GM12891 (cell line): Measurements from ENCODE around the gene ATP1A4.

Experiments
- DNase-seq: peaks from one replicate; pipeline ENCODE4 v3.0.0; 2011; ENCODE audit warnings: low spot score; ENCODE audit not compliant: insufficient read length
- FAIRE-seq: peaks from 2 replicates; lab custom pipeline; 2011; peaks lifted over from hg19 to GRCh38; lab: Jason Lieb, UNC
- PAX5 ChIP-seq: IDR thresholded peaks from 2 replicates; pipeline ENCODE4 v1.6.1; 2011; ENCODE audit warnings: low read length, moderate library complexity, mild to moderate bottlenecking; ENCODE audit not compliant: insufficient read depth, severe bottlenecking
- POLR2A ChIP-seq: IDR thresholded peaks from 2 replicates; pipeline ENCODE4 v1.6.1; 2011; ENCODE audit warnings: low read depth, low read length, control low read depth
- POLR2AphosphoS5 ChIP-seq: IDR thresholded peaks from 2 replicates; pipeline ENCODE4 v1.6.1; 2011; ENCODE audit warnings: low read depth, low read length, control low read depth
- POU2F2 ChIP-seq: IDR thresholded peaks from 2 replicates; pipeline ENCODE4 v1.6.1; 2011; ENCODE audit warnings: low read depth, mild to moderate bottlenecking, control low read depth, low read length, moderate library complexity
- SPI1 ChIP-seq: IDR thresholded peaks from 2 replicates; pipeline ENCODE4 v1.6.1; 2011; ENCODE audit warnings: low read depth, low read length, control low read depth
- TAF1 ChIP-seq: IDR thresholded peaks from 2 replicates; pipeline ENCODE4 v1.6.1; 2011; ENCODE audit warnings: low read depth, low read length, control low read depth

ATP1A4 gene

DNA sequence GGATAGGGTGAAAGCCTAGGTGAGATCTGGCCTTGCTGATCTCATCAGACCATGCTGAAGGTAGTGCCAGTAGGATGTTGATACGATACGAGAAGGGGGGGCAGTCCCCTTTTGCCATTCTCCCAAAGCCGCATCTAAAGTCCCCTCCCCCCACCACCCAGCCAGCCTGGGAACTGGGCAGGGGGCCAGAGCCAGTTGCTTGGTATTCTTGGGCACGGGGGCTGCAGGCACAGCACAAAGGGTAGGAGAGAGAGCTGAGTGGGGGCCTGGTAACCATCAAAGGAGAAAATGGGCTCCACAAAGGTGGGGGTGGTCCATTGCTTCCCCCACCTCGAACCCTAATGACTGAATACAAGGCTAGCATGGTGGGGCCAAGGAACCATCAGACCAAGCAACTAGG lies 59.2 kb downstream of the ATP1A4 start:
- TF ChIP-seq TAF1 (no peak), POLR2A (no peak), PAX5 (no peak), POLR2AphosphoS5 (no peak), POU2F2 (no peak), SPI1 (no peak)
- peak; percentile 16 for FAIRE-seq
- DNase-seq, result no peak

DNA sequence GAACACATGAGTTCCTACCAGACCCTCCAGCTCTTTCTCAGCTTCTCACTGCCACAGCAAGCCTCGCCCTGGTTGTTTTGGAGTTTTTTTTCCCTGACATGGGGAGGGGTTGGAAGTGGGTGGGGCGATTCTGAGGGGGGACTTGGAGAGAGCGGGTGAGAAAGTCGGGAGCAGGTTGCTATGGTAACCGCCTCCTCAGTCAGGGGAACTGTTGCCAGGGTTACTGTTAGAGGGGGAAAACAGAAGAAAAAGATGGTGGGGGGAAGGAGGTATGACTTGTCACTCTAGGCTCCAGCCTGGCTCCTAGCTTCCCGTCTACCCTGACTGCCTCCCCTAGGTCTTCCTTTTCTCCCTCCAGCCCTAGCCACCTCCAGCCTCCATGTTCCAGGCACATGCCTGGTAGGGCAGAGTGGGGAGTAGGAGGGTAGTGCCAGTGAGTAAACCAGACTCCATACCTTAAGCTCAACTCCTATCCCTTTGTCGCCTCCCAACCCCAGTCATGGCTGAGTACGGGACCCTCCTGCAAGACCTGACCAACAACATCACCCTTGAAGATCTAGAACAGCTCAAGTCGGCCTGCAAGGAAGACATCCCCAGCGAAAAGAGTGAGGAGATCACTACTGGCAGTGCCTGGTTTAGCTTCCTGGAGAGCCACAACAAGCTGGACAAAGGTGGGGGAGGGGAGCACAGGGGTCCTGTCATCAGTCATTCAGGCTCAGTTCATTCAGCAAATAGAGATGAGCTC lies 59.8 kb downstream of the ATP1A4 start:
- FAIRE-seq (no peak), DNase-seq (no peak)
- TF ChIP-seq POLR2AphosphoS5, result no peak
- no peak for TF ChIP-seq SPI1
- TF ChIP-seq POLR2A, result no peak
- no peak for TF ChIP-seq POU2F2
- TF ChIP-seq TAF1, result no peak
- TF ChIP-seq PAX5, result no peak

DNA sequence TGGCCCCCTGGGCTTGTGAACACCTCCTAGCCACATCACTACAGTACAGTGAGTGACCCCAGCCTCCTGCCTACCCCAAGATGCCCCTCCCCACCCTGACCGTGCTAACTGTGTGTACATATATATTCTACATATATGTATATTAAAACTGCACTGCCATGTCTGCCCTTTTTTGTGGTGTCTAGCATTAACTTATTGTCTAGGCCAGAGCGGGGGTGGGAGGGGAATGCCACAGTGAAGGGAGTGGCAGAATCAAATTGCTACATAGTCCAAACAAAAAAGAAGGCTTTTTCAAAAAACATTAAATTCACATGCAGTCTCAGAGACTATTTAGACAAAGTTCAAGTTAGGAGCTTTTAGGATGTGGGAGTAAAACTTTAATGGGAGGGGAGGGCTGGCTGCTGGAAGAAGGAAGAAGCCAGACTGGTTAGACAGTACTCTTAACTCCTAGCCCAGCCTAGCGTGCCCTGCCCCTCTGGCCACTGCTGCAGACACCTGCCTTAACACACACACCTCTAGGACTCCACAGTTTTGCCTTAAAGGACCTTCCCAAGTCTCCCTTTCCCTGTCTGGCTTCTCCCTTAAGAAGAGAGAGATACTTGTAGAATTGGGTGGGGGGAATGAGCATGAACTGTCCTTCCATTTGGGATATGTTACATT lies 63.2 kb downstream of the ATP1A4 start:
- FAIRE-seq (no peak), DNase-seq (no peak)
- TF ChIP-seq POU2F2 (no peak), POLR2AphosphoS5 (no peak), SPI1 (no peak), PAX5 (no peak), TAF1 (no peak), POLR2A (no peak)

DNA sequence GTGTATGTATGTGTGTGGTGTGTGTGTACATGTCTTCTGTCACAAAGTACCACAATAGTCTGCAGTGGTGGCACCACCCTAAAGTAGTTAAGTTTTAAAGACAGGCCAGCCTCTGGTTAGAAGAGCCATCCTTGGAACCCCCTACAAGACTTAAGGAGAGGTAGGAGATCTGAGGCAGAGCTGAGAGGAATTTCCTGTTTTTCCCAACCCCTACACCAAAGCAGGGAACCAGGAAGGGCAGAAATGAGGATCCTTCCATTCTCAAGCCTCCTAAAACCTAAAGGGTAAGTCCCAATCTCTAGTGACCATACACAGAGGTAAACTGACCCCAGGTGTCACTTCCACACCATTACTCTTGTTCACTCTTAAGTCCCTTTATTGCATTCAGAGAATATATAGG lies 64.9 kb downstream of the ATP1A4 start:
- no peak for TF ChIP-seq PAX5
- no peak for TF ChIP-seq TAF1
- no peak for TF ChIP-seq POLR2AphosphoS5
- no peak for TF ChIP-seq POU2F2
- TF ChIP-seq POLR2A, result no peak
- no peak for TF ChIP-seq SPI1
- FAIRE-seq (no peak), DNase-seq (no peak)

DNA sequence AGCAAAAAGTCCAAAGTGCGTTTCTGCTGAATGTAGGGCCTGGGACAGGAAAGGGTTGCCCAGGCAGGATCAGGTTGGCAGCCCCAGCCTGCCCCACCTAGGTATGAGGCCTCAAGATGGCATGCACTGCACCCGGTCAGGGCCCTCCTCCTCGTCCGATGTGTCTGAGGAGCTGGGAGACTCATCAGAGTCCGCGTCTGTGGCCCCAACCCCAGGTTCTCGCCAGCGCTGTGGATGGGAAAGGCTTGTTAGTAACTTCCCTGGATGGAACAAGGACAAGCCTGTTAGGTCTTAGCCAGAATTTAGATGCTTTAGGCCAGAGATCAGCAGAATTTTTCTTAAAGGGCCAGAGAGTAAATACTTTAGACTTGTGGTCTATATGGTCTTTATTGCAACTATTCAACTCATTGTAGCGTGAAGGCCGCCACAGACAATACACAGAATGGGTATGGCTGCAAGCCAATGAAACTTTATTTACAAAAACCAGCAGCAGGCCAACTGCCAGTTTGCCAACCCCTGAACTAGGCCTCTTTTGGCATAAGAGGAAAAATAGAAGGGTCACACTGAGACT lies 66.2 kb downstream of the ATP1A4 start:
- FAIRE-seq, result no peak
- TF ChIP-seq TAF1 (no peak), POLR2A (no peak), POLR2AphosphoS5 (no peak), SPI1 (no peak), POU2F2 (no peak), PAX5 (no peak)
- DNase-seq, result no peak

DNA sequence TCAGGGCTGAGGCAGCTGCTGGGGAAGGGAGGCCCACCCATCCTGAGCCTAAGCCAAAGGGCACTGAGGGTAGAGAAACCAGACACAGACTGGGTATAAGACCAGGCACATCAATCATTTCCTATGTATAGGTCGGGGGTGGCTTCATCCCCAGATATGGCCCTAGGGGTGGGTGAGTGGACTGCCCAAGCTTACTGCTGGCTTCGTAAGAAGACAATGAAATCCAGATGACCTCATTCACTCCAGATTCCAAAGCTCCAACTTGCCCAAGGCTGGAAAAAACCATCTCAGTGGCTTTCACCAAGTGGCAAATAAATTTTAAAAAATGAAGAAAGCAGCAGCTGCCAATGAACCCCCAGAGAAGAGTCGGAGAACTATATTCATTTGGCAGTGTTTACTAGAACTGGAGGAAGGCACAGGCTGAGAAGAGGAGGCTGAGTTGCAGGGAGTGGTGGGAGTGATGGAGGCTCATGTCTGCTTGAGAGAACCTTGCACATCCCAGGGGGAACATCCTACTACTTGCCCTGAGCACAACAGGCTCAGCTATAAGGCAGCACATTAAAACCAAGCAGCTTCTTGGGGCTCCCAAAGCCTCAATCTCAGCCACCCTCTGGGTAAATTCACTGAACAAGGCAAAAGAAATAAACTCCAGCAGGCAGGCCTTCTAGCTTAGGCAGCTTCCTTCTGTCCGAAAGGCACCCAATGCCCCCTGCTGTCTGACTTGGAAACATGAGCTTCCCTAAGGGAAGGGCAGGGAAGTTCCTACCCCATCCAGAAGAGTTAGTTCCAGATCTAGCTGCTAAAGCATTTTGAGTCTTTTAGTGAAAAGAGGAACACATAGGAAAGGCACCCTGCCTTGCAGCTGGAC lies 67.9 kb downstream of the ATP1A4 start:
- no peak for DNase-seq
- FAIRE-seq, result no peak
- no peak for TF ChIP-seq TAF1
- no peak for TF ChIP-seq POLR2A
- TF ChIP-seq POU2F2, result no peak
- no peak for TF ChIP-seq SPI1
- TF ChIP-seq PAX5, result no peak
- no peak for TF ChIP-seq POLR2AphosphoS5

DNA sequence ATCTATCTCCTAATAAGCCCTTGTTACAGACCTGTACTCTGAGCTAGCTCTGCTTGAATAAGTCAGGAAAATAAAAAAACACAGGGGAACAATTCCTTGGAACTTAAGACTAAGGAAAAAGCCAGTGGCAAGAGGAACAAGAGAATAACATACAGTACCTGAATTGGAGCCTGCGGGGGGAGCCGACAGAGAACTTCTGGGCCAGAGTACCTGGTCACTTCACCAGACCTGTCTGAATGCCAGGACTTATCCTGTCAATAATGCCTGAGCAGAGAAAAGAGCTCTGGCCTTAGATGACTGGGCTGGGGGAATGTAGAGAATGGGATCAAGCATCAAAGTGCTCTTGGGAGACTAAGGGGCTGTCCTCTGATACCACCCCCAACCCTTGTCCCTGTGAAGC lies 68.9 kb downstream of the ATP1A4 start:
- TF ChIP-seq POLR2A (no peak), PAX5 (no peak), POLR2AphosphoS5 (no peak), TAF1 (no peak), POU2F2 (no peak)
- no peak for FAIRE-seq
- no peak for DNase-seq

DNA sequence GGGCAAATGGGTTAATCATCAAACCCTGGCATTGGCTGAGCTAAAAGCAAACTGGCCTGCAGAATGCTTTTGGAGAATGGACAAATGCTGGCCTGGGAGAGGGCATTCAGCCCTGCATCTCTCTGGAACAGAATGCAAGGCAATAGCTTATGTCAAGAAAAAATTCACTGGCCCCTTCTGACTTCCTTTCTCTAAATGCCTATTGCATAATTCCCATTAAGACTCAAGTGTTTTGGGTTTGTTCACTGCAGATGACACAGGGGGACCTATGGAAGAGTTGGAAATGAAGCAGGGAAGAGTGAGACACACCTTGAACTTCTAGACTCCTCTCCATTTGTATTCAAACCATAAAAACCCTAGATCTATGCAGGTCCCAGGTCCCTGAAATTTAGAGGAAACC lies 69.7 kb downstream of the ATP1A4 start:
- DNase-seq (no peak), FAIRE-seq (no peak)
- TF ChIP-seq POLR2AphosphoS5 (no peak), SPI1 (no peak), PAX5 (no peak), TAF1 (no peak), POU2F2 (no peak), POLR2A (no peak)
